Effector memory CD8-positive, alpha-beta T cell (primary cell): ENCODE results near the gene BCAS3.
"Not testable (repeated sequence)": the region's sequence is repeated elsewhere in the genome, so short reads cannot be mapped to it uniquely, and the experiment has no call there.

ENCODE experiments used
- ATAC-seq: fragments of 150-1000 bp; cut with Tn5 transposase; replicated peaks from 2 replicates; pipeline ENCODE4 v1.10.0; 2021; ENCODE audit warnings: mild to moderate bottlenecking, moderate library complexity
- DNase-seq, 3 experiments: peaks; one replicate each; pipeline ENCODE4 v3.0.0; 2021
- H3K27ac Mint-ChIP-seq, 2 donors: one replicate each; pipeline ENCODE4 v1.8.0; 2022; ENCODE audit warnings: mild to moderate bottlenecking in 2 of 2, mixed read lengths in 2 of 2, moderate library complexity in 2 of 2
- H3K27me3 Mint-ChIP-seq, 2 donors: one replicate each; pipeline ENCODE4 v1.8.0; 2022; ENCODE audit warnings: mixed read lengths in 2 of 2
- H3K36me3 Mint-ChIP-seq: one replicate; pipeline ENCODE4 v1.8.0; 2022; ENCODE audit warnings: mild to moderate bottlenecking, moderate library complexity, mixed read lengths; ENCODE audit not compliant: insufficient read depth
- H3K4me1 Mint-ChIP-seq, 2 donors: one replicate each; pipeline ENCODE4 v1.8.0; 2022; ENCODE audit warnings: low read depth in 2 of 2, mixed read lengths in 2 of 2
- H3K4me3 Mint-ChIP-seq, 2 donors: one replicate each; pipeline ENCODE4 v1.8.0; 2022; ENCODE audit warnings: mild to moderate bottlenecking in 2 of 2, mixed read lengths in 2 of 2, moderate library complexity in 2 of 2
- H3K9me3 Mint-ChIP-seq, 2 donors: one replicate each; pipeline ENCODE4 v1.8.0; 2022; ENCODE audit warnings: mixed read lengths in 2 of 2

BCAS3 gene

GRCh38 chr17:60923000-60923399 is 245.3 kb downstream of the BCAS3 start:
- DNase-seq: no peak
- H3K36me3 Mint-ChIP-seq: peaks cover 8% of the 10 kb centered on the region
- H3K27me3 Mint-ChIP-seq: no peaks in the 10 kb centered on the region
- no peaks in the 10 kb centered on the region for H3K9me3 Mint-ChIP-seq
- ATAC-seq: no peak
- no peak overlapping the region for H3K27ac Mint-ChIP-seq
- H3K4me3 Mint-ChIP-seq: no peak overlapping the region
- H3K4me1 Mint-ChIP-seq: no peaks in the 10 kb centered on the region

- ATAC-seq: no peak
- H3K4me1 Mint-ChIP-seq: no peaks in the 10 kb centered on the region
Measured at GRCh38 chr17:60926466-60927183, 249.0 kb downstream of the BCAS3 start.

GRCh38 chr17:60933739-60934138 is 256.1 kb downstream of the BCAS3 start:
- Mint-ChIP-seq H3K4me1 (no peaks in the 10 kb centered on the region), H3K36me3 (peaks cover 4% of the 10 kb centered on the region), H3K27me3 (no peaks in the 10 kb centered on the region), H3K9me3 (no peaks in the 10 kb centered on the region), H3K4me3 (no peak overlapping the region), H3K27ac (no peak overlapping the region)
- DNase-seq (no peak), ATAC-seq (no peak)

More at GRCh38 chr17:60926466-60927183, 249.0 kb downstream of the BCAS3 start:
- Mint-ChIP-seq H3K4me3 (no peak overlapping the region), H3K27ac (no peak overlapping the region), H3K27me3 (no peaks in the 10 kb centered on the region), H3K36me3 (peaks cover 3% of the 10 kb centered on the region), H3K9me3 (no peaks in the 10 kb centered on the region)
- no peak for DNase-seq

GRCh38 chr17:60934723-60935122 is 257.1 kb downstream of the BCAS3 start:
- no peak overlapping the region for H3K4me3 Mint-ChIP-seq
- ATAC-seq (no peak), DNase-seq (no peak)
- H3K27me3 Mint-ChIP-seq: no peaks in the 10 kb centered on the region
- H3K36me3 Mint-ChIP-seq: peaks cover 4% of the 10 kb centered on the region
- H3K9me3 Mint-ChIP-seq: no peaks in the 10 kb centered on the region
- H3K27ac Mint-ChIP-seq: no peak overlapping the region
- no peaks in the 10 kb centered on the region for H3K4me1 Mint-ChIP-seq

GRCh38 chr17:60935991-60936390 is 258.3 kb downstream of the BCAS3 start:
- DNase-seq, H3K4me1 Mint-ChIP-seq, H3K4me3 Mint-ChIP-seq, H3K27ac Mint-ChIP-seq, H3K27me3 Mint-ChIP-seq, ATAC-seq, H3K9me3 Mint-ChIP-seq, H3K36me3 Mint-ChIP-seq: not testable (repeated sequence)

GRCh38 chr17:60939318-60939717 is 261.7 kb downstream of the BCAS3 start:
- Mint-ChIP-seq H3K4me1 (no peaks in the 10 kb centered on the region), H3K27ac (no peak overlapping the region), H3K27me3 (no peaks in the 10 kb centered on the region), H3K9me3 (no peaks in the 10 kb centered on the region), H3K36me3 (peaks cover 4% of the 10 kb centered on the region), H3K4me3 (no peak overlapping the region)
- no peak for DNase-seq
- ATAC-seq: no peak

GRCh38 chr17:60941028-60941427 is 263.4 kb downstream of the BCAS3 start:
- Mint-ChIP-seq H3K36me3 (peaks cover 4% of the 10 kb centered on the region), H3K9me3 (no peaks in the 10 kb centered on the region), H3K27ac (no peak overlapping the region), H3K4me1 (no peaks in the 10 kb centered on the region), H3K4me3 (no peak overlapping the region), H3K27me3 (no peaks in the 10 kb centered on the region)
- no peak for ATAC-seq
- no peak for DNase-seq

- no peak for ATAC-seq
- no peaks in the 10 kb centered on the region for H3K4me1 Mint-ChIP-seq
- no peaks in the 10 kb centered on the region for H3K9me3 Mint-ChIP-seq
- H3K36me3 Mint-ChIP-seq: peaks cover 4% of the 10 kb centered on the region
- no peaks in the 10 kb centered on the region for H3K27me3 Mint-ChIP-seq
- no peak overlapping the region for H3K4me3 Mint-ChIP-seq
- no peak overlapping the region for H3K27ac Mint-ChIP-seq
- no peak for DNase-seq
Measured at GRCh38 chr17:60941571-60941970, 263.9 kb downstream of the BCAS3 start.

- H3K27me3 Mint-ChIP-seq: no peaks in the 10 kb centered on the region
- H3K4me3 Mint-ChIP-seq: no peak overlapping the region
- H3K9me3 Mint-ChIP-seq: no peaks in the 10 kb centered on the region
- peaks cover 4% of the 10 kb centered on the region for H3K36me3 Mint-ChIP-seq
- DNase-seq (no peak), ATAC-seq (no peak)
- H3K4me1 Mint-ChIP-seq: no peaks in the 10 kb centered on the region
- H3K27ac Mint-ChIP-seq: no peak overlapping the region
Measured at GRCh38 chr17:60944751-60945150, 267.1 kb downstream of the BCAS3 start.

- H3K27me3 Mint-ChIP-seq: no peaks in the 10 kb centered on the region
- no peaks in the 10 kb centered on the region for H3K9me3 Mint-ChIP-seq
- H3K27ac Mint-ChIP-seq: no peak overlapping the region
- DNase-seq (no peak), ATAC-seq (no peak)
- no peaks in the 10 kb centered on the region for H3K4me1 Mint-ChIP-seq
- no peak overlapping the region for H3K4me3 Mint-ChIP-seq
- peaks cover 4% of the 10 kb centered on the region for H3K36me3 Mint-ChIP-seq
Measured at GRCh38 chr17:60947100-60947499, 269.4 kb downstream of the BCAS3 start.

GRCh38 chr17:60947543-60947942 is 269.9 kb downstream of the BCAS3 start:
- no peak overlapping the region for H3K27ac Mint-ChIP-seq
- H3K4me3 Mint-ChIP-seq: no peak overlapping the region
- DNase-seq (no peak), ATAC-seq (no peak)
- no peaks in the 10 kb centered on the region for H3K4me1 Mint-ChIP-seq
- H3K9me3 Mint-ChIP-seq: no peaks in the 10 kb centered on the region
- H3K27me3 Mint-ChIP-seq: no peaks in the 10 kb centered on the region
- peaks cover 4% of the 10 kb centered on the region for H3K36me3 Mint-ChIP-seq

GRCh38 chr17:60952747-60953146 is 275.1 kb downstream of the BCAS3 start:
- Mint-ChIP-seq H3K36me3 (peaks cover 3% of the 10 kb centered on the region), H3K4me1 (no peaks in the 10 kb centered on the region), H3K4me3 (no peak overlapping the region), H3K27me3 (no peaks in the 10 kb centered on the region), H3K27ac (no peak overlapping the region), H3K9me3 (no peaks in the 10 kb centered on the region)
- no peak for ATAC-seq
- no peak for DNase-seq

- no peaks in the 10 kb centered on the region for H3K4me1 Mint-ChIP-seq
- H3K36me3 Mint-ChIP-seq: no peaks in the 10 kb centered on the region
- ATAC-seq: no peak
- no peak overlapping the region for H3K27ac Mint-ChIP-seq
- H3K27me3 Mint-ChIP-seq: no peaks in the 10 kb centered on the region
- H3K4me3 Mint-ChIP-seq: no peak overlapping the region
- H3K9me3 Mint-ChIP-seq: peaks cover 0 to 2% of the 10 kb centered on the region in 2 donors
- DNase-seq: no peak
Measured at GRCh38 chr17:60959011-60959410, 281.4 kb downstream of the BCAS3 start.

- H3K27ac Mint-ChIP-seq: no peak overlapping the region
- ATAC-seq (no peak), DNase-seq (no peak)
- H3K27me3 Mint-ChIP-seq: no peaks in the 10 kb centered on the region
- H3K4me3 Mint-ChIP-seq: no peak overlapping the region
- H3K9me3 Mint-ChIP-seq: peaks cover 0 to 2% of the 10 kb centered on the region in 2 donors
- no peaks in the 10 kb centered on the region for H3K36me3 Mint-ChIP-seq
- no peaks in the 10 kb centered on the region for H3K4me1 Mint-ChIP-seq
Measured at GRCh38 chr17:60959696-60960095, 282.0 kb downstream of the BCAS3 start.
